GM12878 (cell line): ENCODE data around the gene AGT. TPM values are rescaled to one million over a fixed set of nuclear protein-coding genes. Genes with fewer than 3 reads are reported as not detected.

Source experiments
- ASH2L ChIP-seq: fragments of 300-600, 200-600 bp; sonication (generic); IDR thresholded peaks from 2 replicates; pipeline ENCODE4 v1.6.1; 2017; ENCODE audit warnings: low read depth, mild to moderate bottlenecking, borderline replicate concordance
- HDAC2 ChIP-seq: fragments of 200-600 bp; sonication (generic); IDR thresholded peaks from 2 replicates; pipeline ENCODE4 v1.6.1; 2017
- MAX ChIP-seq: IDR thresholded peaks from 2 replicates; pipeline ENCODE4 v1.6.1; 2012; ENCODE audit warnings: low read depth, low read length, improper control_type of control experiment
- MEF2B ChIP-seq: fragments of 450-650 bp; IDR thresholded peaks from 2 replicates; pipeline ENCODE4 v1.6.1; 2018; ENCODE audit warnings: mild to moderate bottlenecking, moderate library complexity; ENCODE audit not compliant: partially characterized antibody, poor library complexity, severe bottlenecking
- MTA2 ChIP-seq: fragments of 450-650 bp; IDR thresholded peaks from 2 replicates; pipeline ENCODE4 v1.6.1; 2016; ENCODE audit warnings: low read depth, mild to moderate bottlenecking, moderate library complexity
- NFXL1 ChIP-seq: fragments of 450-650 bp; IDR thresholded peaks from 2 replicates; pipeline ENCODE4 v1.6.1; 2017; ENCODE audit warnings: antibody characterized with exemption, mild to moderate bottlenecking, borderline replicate concordance
- USF1 ChIP-seq: IDR thresholded peaks from 2 replicates; pipeline ENCODE4 v1.6.1; 2011; ENCODE audit warnings: borderline replicate concordance, low read depth, mild to moderate bottlenecking, moderate library complexity, mixed read lengths, low read length; ENCODE audit not compliant: insufficient read depth; ENCODE audit errors: extremely low read length
- polyA plus RNA-seq, 11 experiments: library from polyadenylated mRNA; depleted of rRNA in 4 of 11; unstranded in 6 of 11; stranded (reverse) in 5 of 11; fragments of >200 nt; fragmentation: Nextera tagmentation in 4 of 11; fragmentation: Illumina TruSeq in 1 of 11; extraction: Ambion mirVana in 4 of 11; extraction: Trizol in 1 of 11; gene quantifications; 1 replicate in 1 of 11; 2 replicates in 10 of 11; pipeline versions ENCODE4 v1.2.1 to v1.2.3, GENCODE V29; 2011 to 2016; ENCODE audit warnings: inconsistent platforms in 2 of 11, missing spikeins in 2 of 11, low read depth in 1 of 11
- total RNA-seq, 4 experiments: library from RNA; depleted of rRNA in 3 of 4; stranded (reverse); fragments of >200 nt in 3 of 4; fragmentation: Illumina TruSeq in 1 of 4; extraction: Trizol in 1 of 4; gene quantifications; 2 replicates each; pipeline versions ENCODE4 v1.2.1 to v1.2.3, GENCODE V29; 2013 to 2021
- TF ChIP-seq, protein P1 (sequence below): fragments of 450-650 bp; formaldehyde crosslinking; IDR thresholded peaks from 2 replicates; pipeline ENCODE4 v1.5.0; 2022; ENCODE audit warnings: mild to moderate bottlenecking, missing genetic modification characterization
- TF ChIP-seq, protein P2 (sequence below): fragments of 150-350 bp; IDR thresholded peaks from 2 replicates; pipeline ENCODE4 v1.6.1; 2016; ENCODE audit warnings: low read depth, low read length

AGT gene
- total and polyA plus RNA-seq, 10 of the 15 experiments (the other 5 are each of a cell fraction or from before 2014, with no cell fraction given): 0.69 TPM; not detected in 9

DNA sequence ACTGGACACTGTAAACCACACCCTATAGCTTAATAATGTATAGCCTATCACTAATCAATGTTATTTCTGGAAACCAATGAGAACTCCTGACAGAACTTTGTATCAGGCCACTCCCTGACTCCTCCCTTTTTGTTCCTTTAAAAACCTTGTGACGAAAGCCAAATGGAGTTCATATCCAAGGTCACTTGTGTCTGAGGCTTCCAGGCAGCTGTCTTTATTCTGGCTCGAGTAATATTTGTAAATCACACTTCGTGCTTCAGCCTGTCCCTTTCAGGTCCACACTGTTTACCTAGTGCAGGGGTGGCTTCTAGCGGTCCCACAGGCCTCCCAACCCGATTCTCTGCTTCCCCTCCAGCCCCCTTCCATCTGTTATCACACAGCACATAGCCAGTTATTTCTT is 17.1 kb upstream of the AGT start (continued):
- TF ChIP-seq USF1 (no peak), MTA2 (no peak), NFXL1 (no peak), HDAC2 (no peak), ASH2L (no peak), MEF2B (no peak), MAX (no peak)
- TF ChIP-seq, protein P1, sequence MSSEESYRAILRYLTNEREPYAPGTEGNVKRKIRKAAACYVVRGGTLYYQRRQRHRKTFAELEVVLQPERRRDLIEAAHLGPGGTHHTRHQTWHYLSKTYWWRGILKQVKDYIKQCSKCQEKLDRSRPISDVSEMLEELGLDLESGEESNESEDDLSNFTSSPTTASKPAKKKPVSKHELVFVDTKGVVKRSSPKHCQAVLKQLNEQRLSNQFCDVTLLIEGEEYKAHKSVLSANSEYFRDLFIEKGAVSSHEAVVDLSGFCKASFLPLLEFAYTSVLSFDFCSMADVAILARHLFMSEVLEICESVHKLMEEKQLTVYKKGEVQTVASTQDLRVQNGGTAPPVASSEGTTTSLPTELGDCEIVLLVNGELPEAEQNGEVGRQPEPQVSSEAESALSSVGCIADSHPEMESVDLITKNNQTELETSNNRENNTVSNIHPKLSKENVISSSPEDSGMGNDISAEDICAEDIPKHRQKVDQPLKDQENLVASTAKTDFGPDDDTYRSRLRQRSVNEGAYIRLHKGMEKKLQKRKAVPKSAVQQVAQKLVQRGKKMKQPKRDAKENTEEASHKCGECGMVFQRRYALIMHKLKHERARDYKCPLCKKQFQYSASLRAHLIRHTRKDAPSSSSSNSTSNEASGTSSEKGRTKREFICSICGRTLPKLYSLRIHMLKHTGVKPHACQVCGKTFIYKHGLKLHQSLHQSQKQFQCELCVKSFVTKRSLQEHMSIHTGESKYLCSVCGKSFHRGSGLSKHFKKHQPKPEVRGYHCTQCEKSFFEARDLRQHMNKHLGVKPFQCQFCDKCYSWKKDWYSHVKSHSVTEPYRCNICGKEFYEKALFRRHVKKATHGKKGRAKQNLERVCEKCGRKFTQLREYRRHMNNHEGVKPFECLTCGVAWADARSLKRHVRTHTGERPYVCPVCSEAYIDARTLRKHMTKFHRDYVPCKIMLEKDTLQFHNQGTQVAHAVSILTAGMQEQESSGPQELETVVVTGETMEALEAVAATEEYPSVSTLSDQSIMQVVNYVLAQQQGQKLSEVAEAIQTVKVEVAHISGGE (CRISPR knock-in tag): no peak
- TF ChIP-seq, protein P2, sequence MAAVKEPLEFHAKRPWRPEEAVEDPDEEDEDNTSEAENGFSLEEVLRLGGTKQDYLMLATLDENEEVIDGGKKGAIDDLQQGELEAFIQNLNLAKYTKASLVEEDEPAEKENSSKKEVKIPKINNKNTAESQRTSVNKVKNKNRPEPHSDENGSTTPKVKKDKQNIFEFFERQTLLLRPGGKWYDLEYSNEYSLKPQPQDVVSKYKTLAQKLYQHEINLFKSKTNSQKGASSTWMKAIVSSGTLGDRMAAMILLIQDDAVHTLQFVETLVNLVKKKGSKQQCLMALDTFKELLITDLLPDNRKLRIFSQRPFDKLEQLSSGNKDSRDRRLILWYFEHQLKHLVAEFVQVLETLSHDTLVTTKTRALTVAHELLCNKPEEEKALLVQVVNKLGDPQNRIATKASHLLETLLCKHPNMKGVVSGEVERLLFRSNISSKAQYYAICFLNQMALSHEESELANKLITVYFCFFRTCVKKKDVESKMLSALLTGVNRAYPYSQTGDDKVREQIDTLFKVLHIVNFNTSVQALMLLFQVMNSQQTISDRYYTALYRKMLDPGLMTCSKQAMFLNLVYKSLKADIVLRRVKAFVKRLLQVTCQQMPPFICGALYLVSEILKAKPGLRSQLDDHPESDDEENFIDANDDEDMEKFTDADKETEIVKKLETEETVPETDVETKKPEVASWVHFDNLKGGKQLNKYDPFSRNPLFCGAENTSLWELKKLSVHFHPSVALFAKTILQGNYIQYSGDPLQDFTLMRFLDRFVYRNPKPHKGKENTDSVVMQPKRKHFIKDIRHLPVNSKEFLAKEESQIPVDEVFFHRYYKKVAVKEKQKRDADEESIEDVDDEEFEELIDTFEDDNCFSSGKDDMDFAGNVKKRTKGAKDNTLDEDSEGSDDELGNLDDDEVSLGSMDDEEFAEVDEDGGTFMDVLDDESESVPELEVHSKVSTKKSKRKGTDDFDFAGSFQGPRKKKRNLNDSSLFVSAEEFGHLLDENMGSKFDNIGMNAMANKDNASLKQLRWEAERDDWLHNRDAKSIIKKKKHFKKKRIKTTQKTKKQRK: no peak
- TF ChIP-seq, all 136 proteins: peak for 0
